ENCODE results near the gene DAZAP1. TPM values are rescaled to one million over a fixed set of nuclear protein-coding genes. Genes with fewer than 3 reads are reported as not detected.
"Not testable (repeated sequence)": the region's sequence is repeated elsewhere in the genome, so short reads cannot be mapped to it uniquely, and the experiment has no call there.

Gene DAZAP1
- total RNA-seq, 1 donor = 40.9 TPM

DNA sequence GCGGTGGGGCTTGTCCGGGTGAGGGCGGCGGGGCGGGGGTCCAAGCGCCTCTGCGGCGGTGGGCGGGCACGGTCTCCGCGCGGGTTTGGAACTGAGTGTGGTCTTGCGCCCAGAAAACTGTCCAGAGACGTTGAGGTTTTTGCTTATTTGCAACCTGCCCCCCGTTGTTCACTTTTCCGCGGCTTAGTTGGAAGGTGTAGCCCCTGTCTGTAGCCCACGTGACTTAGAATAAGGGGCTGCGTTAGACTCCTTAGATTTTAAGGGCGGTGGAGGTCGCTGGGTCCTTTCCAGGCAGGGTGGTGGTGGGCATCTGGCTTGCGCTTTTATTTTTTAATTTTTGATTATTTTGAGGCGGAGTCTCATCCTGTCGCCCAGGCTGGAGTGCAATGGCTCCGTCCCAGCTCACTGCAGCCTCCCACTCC lies 31.6 kb downstream of the DAZAP1 start:
- Histone ChIP-seq H3K36me3 (ENCODE audit: insufficient read depth, low read length) (peaks cover 49% of the 10 kb centered on the region), H3K27ac (ENCODE audit: low read depth, low read length) (peak overlapping the region; percentile 91), H3K79me2 (ENCODE audit: insufficient read depth, low read length) (peaks cover 40% of the 10 kb centered on the region), H3K4me2 (ENCODE audit: insufficient read depth, low read length) (peak overlapping the region; percentile 92), H3K4me3 (ENCODE audit: insufficient read depth, low read length) (peak overlapping the region; percentile 98), H3K4me1 (ENCODE audit: insufficient read depth, low read length) (peaks cover 12% of the 10 kb centered on the region), H4K20me1 (ENCODE audit: insufficient read depth, low read length) (peaks cover 57% of the 10 kb centered on the region), H3K9me3 (ENCODE audit: low read depth, low read length) (no peaks in the 10 kb centered on the region), H3K27me3 (ENCODE audit: insufficient read depth, low read length) (no peaks in the 10 kb centered on the region), H2AFZ (ENCODE audit: low read length) (no peak overlapping the region)
- TF ChIP-seq, protein P1, sequence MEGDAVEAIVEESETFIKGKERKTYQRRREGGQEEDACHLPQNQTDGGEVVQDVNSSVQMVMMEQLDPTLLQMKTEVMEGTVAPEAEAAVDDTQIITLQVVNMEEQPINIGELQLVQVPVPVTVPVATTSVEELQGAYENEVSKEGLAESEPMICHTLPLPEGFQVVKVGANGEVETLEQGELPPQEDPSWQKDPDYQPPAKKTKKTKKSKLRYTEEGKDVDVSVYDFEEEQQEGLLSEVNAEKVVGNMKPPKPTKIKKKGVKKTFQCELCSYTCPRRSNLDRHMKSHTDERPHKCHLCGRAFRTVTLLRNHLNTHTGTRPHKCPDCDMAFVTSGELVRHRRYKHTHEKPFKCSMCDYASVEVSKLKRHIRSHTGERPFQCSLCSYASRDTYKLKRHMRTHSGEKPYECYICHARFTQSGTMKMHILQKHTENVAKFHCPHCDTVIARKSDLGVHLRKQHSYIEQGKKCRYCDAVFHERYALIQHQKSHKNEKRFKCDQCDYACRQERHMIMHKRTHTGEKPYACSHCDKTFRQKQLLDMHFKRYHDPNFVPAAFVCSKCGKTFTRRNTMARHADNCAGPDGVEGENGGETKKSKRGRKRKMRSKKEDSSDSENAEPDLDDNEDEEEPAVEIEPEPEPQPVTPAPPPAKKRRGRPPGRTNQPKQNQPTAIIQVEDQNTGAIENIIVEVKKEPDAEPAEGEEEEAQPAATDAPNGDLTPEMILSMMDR (IDR thresholded peaks at IDR 0.05; ENCODE audit: extremely low read depth, low read depth, low read length) = no peak
- DNase-seq (ENCODE audit: insufficient read length, low spot score, missing footprints) = peak; percentile 88

DNA sequence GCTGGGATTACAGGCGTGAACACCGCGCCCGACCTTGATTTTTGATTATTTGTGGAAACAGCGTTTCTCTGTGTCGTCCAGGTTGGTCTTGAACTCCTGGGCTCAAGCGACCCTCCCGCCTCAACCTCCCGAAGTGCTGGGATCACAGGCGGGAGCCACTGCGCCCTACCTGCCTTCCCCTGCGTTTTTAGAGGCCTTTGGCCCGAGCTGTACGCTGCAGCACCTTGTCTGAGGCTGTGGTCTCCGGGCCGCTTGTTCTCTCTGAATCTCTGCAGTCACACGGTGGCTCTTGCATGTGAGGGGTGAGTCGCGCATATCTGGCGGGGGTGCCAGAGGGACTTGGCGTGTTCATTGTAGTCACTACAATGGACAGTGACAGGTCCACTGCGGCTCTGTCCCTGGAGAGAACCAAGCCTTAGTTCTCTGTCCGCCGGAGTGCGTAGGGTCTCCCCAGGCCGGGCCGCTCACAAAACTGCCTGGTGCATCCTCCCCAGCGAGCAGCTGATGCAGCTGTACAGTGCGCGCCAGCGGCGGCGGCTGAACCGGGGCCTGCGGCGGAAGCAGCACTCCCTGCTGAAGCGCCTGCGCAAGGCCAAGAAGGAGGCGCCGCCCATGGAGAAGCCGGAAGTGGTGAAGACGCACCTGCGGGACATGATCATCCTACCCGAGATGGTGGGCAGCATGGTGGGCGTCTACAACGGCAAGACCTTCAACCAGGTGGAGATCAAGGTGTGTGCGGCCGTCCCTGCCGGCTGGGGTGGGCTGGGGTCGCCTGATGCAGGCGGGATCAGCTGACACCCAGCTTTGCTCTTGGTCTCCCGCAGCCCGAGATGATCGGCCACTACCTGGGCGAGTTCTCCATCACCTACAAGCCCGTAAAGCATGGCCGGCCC lies 32.4 kb downstream of the DAZAP1 start:
- H3K9me3 ChIP-seq (ENCODE audit: low read depth, low read length); H2AFZ ChIP-seq (ENCODE audit: low read length); H3K27me3 ChIP-seq (ENCODE audit: insufficient read depth, low read length): not testable (repeated sequence)
- Histone ChIP-seq H3K4me3 (ENCODE audit: insufficient read depth, low read length) (peak overlapping the region; percentile 98), H4K20me1 (ENCODE audit: insufficient read depth, low read length) (peaks cover 62% of the 10 kb centered on the region), H3K27ac (ENCODE audit: low read depth, low read length) (peak overlapping the region; percentile 91), H3K4me2 (ENCODE audit: insufficient read depth, low read length) (peak overlapping the region; percentile 92), H3K79me2 (ENCODE audit: insufficient read depth, low read length) (peaks cover 38% of the 10 kb centered on the region), H3K4me1 (ENCODE audit: insufficient read depth, low read length) (peaks cover 12% of the 10 kb centered on the region), H3K36me3 (ENCODE audit: insufficient read depth, low read length) (peaks cover 44% of the 10 kb centered on the region)
- peak; percentile 95 for DNase-seq (ENCODE audit: insufficient read length, low spot score, missing footprints)

DNA sequence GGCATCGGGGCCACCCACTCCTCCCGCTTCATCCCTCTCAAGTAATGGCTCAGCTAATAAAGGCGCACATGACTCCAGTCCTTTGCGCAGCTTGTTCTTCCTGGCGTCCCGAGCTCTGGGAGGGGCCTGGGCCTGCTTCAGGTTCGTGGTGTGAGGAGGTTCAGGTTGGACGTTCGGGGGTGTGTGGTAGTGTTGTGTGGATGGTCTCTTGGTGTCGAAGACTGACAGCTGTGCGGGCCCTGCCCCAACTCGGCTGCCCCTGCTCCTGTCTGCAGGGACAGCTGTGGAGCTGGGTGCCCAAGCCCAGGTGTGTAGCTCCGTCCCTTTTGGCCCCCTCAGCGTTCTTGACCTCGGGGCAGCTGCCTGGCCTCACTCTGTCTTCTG lies 33.0 kb downstream of the DAZAP1 start:
- H3K4me1 ChIP-seq (ENCODE audit: insufficient read depth, low read length) = peaks cover 15% of the 10 kb centered on the region
- no peak overlapping the region for H2AFZ ChIP-seq (ENCODE audit: low read length)
- H3K27ac ChIP-seq (ENCODE audit: low read depth, low read length) = no peak overlapping the region
- TF ChIP-seq, protein P1 (IDR thresholded peaks at IDR 0.05; ENCODE audit: extremely low read depth, low read depth, low read length) = no peak
- H3K4me3 ChIP-seq (ENCODE audit: insufficient read depth, low read length) = no peak overlapping the region
- no peaks in the 10 kb centered on the region for H3K9me3 ChIP-seq (ENCODE audit: low read depth, low read length)
- peaks cover 64% of the 10 kb centered on the region for H4K20me1 ChIP-seq (ENCODE audit: insufficient read depth, low read length)
- no peak overlapping the region for H3K4me2 ChIP-seq (ENCODE audit: insufficient read depth, low read length)
- peaks cover 2% of the 10 kb centered on the region for H3K27me3 ChIP-seq (ENCODE audit: insufficient read depth, low read length)
- H3K79me2 ChIP-seq (ENCODE audit: insufficient read depth, low read length) = peaks cover 38% of the 10 kb centered on the region
- peaks cover 40% of the 10 kb centered on the region for H3K36me3 ChIP-seq (ENCODE audit: insufficient read depth, low read length)
- DNase-seq (ENCODE audit: insufficient read length, low spot score, missing footprints) = no peak

DNA sequence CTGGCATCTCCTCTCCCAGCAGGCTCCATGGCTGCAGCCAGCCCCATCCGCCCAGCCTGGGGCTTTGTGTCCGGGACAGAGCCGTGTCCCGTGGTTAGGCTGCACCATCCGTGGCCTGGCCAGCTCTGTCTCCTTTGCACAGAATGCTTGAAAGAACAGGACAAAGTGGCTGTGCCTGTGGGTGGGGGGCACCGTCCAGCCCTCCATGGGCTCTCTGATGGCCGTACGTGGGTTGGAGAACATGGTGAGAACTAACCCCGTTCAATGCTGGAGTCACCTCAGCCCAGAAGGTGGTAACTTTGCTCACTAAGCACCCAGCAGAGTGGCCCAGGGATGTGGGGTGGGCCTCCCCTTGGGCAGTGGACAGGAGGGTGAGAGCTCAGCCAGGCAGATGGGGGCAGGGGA lies 33.6 kb downstream of the DAZAP1 start:
- H2AFZ ChIP-seq (ENCODE audit: low read length) = no peak overlapping the region
- H3K4me2 ChIP-seq (ENCODE audit: insufficient read depth, low read length) = no peak overlapping the region
- no peak overlapping the region for H3K4me3 ChIP-seq (ENCODE audit: insufficient read depth, low read length)
- peaks cover 15% of the 10 kb centered on the region for H3K4me1 ChIP-seq (ENCODE audit: insufficient read depth, low read length)
- H3K36me3 ChIP-seq (ENCODE audit: insufficient read depth, low read length) = peaks cover 38% of the 10 kb centered on the region
- peaks cover 38% of the 10 kb centered on the region for H3K79me2 ChIP-seq (ENCODE audit: insufficient read depth, low read length)
- TF ChIP-seq, protein P1 (IDR thresholded peaks at IDR 0.05; ENCODE audit: extremely low read depth, low read depth, low read length) = no peak
- peaks cover 61% of the 10 kb centered on the region for H4K20me1 ChIP-seq (ENCODE audit: insufficient read depth, low read length)
- no peaks in the 10 kb centered on the region for H3K9me3 ChIP-seq (ENCODE audit: low read depth, low read length)
- H3K27ac ChIP-seq (ENCODE audit: low read depth, low read length) = no peak overlapping the region
- DNase-seq (ENCODE audit: insufficient read length, low spot score, missing footprints) = no peak
- H3K27me3 ChIP-seq (ENCODE audit: insufficient read depth, low read length) = peaks cover 5% of the 10 kb centered on the region

Measured in osteoblast (primary cell).